Spinal cord (tissue), 10 donors: Measurements from ENCODE around the gene ALCAM. TPM values are rescaled to one million over a fixed set of nuclear protein-coding genes. Genes with fewer than 3 reads are reported as not detected.

Experiments used
- DNase-seq, 6 donors: peaks; one replicate each; pipeline versions ENCODE4 v3.0.0 to v3.0.0-alpha.2; 2013 to 2015; ENCODE audit warnings: low spot score in 6 of 6, low read depth in 4 of 6
- H3K27ac ChIP-seq: one replicate; pipeline ENCODE4 v1.5.1; 2013; ENCODE audit warnings: low read depth, low read length, control low read depth
- H3K27me3 ChIP-seq: one replicate; pipeline ENCODE4 v1.6.1; 2013; ENCODE audit warnings: low read length; ENCODE audit not compliant: control insufficient read depth, insufficient read depth
- H3K36me3 ChIP-seq: one replicate; pipeline ENCODE4 v1.6.1; 2013; ENCODE audit warnings: low read length; ENCODE audit not compliant: control insufficient read depth, insufficient read depth
- H3K4me1 ChIP-seq: one replicate; pipeline ENCODE4 v1.6.1; 2013; ENCODE audit warnings: low read length; ENCODE audit not compliant: control insufficient read depth, insufficient read depth
- H3K4me3 ChIP-seq: one replicate; pipeline ENCODE4 v1.5.1; 2013; ENCODE audit warnings: low read depth, low read length, control low read depth
- H3K9me3 ChIP-seq: one replicate; pipeline ENCODE4 v1.6.1; 2013; ENCODE audit warnings: low read length; ENCODE audit not compliant: control insufficient read depth, insufficient read depth
- WGBS: methylation state at CpG from one replicate; pipeline ENCODE4 v1.1.5; 2013; ENCODE audit warnings: missing lambda C conversion rate; ENCODE audit not compliant: insufficient coverage; 5-methylcytosine and 5-hydroxymethylcytosine counted together
- polyA plus RNA-seq, 2 donors: library from polyadenylated mRNA; unstranded; fragments of 120-200 nt; gene quantifications; one replicate each; pipeline ENCODE4 v1.2.1, GENCODE V29; 2013; ENCODE audit not compliant: insufficient read length in 2 of 2
- total RNA-seq, 2 donors: library from RNA; depleted of rRNA in 1 of 2; stranded (reverse); fragments of 120-200 nt in 1 of 2; fragments of >200 nt in 1 of 2; gene quantifications; one replicate each; pipeline versions ENCODE4 v1.2.3 to v1.2.4, GENCODE V29; 2013 to 2014
- donor health status: healthy.

Gene ALCAM
- total and polyA plus RNA-seq, 4 donors, result 135 to 305 (median 214) TPM

DNA sequence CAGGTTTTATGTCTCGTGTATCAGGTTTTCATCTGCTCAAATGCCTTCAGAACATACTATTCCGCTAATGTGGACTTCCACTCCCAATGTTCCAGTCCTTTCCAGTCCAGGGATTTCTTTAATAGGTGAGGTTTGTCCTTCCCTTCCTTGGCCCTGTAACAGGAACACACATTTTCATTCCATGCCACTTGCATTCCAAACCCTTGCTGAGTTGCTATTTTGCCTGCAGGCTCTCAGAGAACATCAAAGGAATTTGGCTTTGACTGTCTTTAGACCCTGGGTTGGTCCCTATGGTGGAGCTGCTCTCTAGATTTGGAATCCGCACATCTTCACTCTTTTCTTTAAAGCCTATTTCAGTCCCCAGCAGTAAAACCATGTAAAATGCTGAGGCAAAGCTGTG, 12.3 kb upstream of the ALCAM start:
- peaks cover 5% of the 10 kb centered on the region for H3K4me1 ChIP-seq
- H3K9me3 ChIP-seq, result no peaks in the 10 kb centered on the region
- H3K27me3 ChIP-seq, result peaks cover 2% of the 10 kb centered on the region
- peak overlapping the region; percentile 58 for H3K4me3 ChIP-seq
- no peak overlapping the region for H3K27ac ChIP-seq
- peak in 1 of 6 donors; percentile 20 for DNase-seq
- no peaks in the 10 kb centered on the region for H3K36me3 ChIP-seq
- 71% methylated on average over 1 of the region's 3 CpGs for WGBS

DNA sequence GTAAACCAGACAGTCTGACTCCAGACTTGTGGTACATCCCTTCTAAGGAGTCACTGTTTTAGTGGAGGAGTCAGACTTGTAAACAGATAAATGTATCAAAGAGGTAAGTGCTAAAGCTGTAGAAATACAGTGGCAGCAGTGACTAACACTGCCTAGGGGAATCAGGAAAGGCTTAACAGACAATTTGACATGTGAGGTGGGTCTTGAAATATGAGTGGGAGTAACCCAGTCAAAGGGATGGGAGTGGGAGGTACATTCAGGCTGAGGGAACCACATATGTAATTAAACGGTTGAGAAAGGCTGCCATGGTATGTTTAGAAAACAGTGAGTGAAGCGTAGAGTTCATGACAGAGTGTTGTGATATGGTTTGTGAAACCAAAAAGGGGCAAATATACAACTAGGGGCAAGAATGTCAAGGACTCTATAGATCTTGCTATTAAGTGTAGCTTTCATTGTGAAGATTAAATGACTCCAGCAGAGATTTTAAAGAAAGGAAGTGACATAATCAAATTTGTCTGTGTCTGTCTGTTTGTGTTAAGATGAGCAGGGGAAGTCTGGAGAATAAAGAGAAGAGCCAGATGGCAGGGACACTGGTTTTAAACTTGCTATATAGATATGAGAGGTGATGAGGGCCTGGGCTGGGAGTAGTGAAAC, 11.2 kb upstream of the ALCAM start:
- peaks cover 5% of the 10 kb centered on the region for H3K4me1 ChIP-seq
- 80% methylated on average over 2 of the region's 2 CpGs for WGBS
- H3K27me3 ChIP-seq, result peaks cover 2% of the 10 kb centered on the region
- H3K27ac ChIP-seq, result no peak overlapping the region
- peak in 1 of 6 donors; percentile 29 for DNase-seq
- no peaks in the 10 kb centered on the region for H3K36me3 ChIP-seq
- no peaks in the 10 kb centered on the region for H3K9me3 ChIP-seq
- H3K4me3 ChIP-seq, result no peak overlapping the region

DNA sequence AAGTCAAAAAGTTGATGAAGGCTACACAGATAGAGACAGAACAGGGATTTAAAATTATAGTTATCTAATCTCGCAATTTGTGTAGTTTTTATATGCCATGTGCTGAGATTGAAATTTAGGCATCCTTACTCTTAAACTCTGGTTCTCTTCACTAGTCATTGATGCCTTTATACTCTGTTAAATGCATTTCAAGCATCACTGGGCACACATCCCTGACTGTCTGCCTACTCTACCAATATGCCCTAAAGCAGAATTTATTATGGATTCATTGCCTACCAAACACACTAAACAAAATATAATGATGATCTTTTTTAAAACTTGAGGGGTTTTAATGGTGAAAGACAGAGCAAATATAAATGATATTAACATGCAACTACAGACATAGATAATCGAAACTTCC, 10.3 kb upstream of the ALCAM start:
- Histone ChIP-seq H3K27me3 (peaks cover 2% of the 10 kb centered on the region), H3K9me3 (no peaks in the 10 kb centered on the region), H3K4me3 (no peak overlapping the region), H3K36me3 (no peaks in the 10 kb centered on the region), H3K4me1 (peaks cover 5% of the 10 kb centered on the region), H3K27ac (no peak overlapping the region)
- no CpG with 5 or more reads among the region's 2 CpGs for WGBS
- DNase-seq, result peak in 1 of 6 donors; percentile 7

DNA sequence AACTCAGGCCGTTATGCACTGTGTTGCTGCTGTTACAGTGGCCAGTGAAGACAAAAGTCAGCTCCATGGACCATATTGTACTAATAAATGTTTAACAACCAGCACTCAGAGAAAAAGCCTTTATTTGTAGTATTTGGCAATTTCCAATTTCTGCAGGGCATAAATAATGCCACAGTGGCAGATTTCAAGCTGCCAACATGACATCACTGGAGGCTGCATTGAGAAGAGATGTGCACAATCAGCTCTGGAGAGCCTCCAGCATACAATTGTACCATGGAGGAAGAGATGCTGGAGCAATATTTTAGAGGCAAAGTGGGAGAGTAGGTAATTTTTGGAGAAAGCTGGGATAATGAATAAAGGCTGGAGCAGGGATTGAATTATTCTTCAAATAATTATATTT, 9.7 kb upstream of the ALCAM start:
- peaks cover 2% of the 10 kb centered on the region for H3K27me3 ChIP-seq
- no CpG with 5 or more reads among the region's 1 CpG for WGBS
- no peak overlapping the region for H3K4me3 ChIP-seq
- H3K36me3 ChIP-seq, result no peaks in the 10 kb centered on the region
- peak in 1 of 6 donors; percentile 1 for DNase-seq
- H3K4me1 ChIP-seq, result peaks cover 5% of the 10 kb centered on the region
- no peak overlapping the region for H3K27ac ChIP-seq
- H3K9me3 ChIP-seq, result no peaks in the 10 kb centered on the region

DNA sequence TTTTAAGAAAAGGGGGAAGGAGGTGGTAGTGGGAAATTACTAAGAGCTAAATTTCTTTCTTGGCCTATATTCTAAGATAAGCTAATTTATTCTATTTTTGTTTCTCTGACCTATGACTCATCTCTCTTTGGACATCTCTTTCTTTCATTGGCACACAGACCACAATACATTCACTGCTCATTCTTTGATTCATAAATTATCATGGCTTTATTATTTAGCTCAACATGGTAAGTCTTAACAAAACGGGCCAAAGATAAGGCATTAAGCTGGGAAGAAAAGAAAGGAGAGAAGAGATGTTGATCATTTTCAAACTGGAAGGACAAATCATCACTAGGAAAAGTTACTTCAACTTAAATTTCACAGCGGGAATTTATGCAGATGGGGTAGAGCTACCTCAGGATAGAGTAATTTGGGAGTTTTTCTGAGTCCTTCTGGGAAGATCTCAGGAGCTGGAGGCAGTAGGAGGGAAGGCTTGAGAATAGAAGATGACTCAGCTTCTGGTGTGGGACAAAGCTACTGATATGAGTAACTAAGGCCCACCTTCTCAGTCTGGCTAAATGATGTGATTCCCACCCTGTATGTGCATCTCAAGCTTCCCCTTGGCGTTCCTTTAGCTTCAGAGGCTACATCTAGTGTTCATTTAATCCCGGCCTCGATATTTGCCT, 7.5 kb upstream of the ALCAM start:
- no peaks in the 10 kb centered on the region for H3K4me1 ChIP-seq
- H3K9me3 ChIP-seq, result no peaks in the 10 kb centered on the region
- no peak for DNase-seq
- no peaks in the 10 kb centered on the region for H3K27me3 ChIP-seq
- H3K4me3 ChIP-seq, result no peak overlapping the region
- no peak overlapping the region for H3K27ac ChIP-seq
- 95% methylated on average over 3 of the region's 5 CpGs for WGBS
- H3K36me3 ChIP-seq, result no peaks in the 10 kb centered on the region

DNA sequence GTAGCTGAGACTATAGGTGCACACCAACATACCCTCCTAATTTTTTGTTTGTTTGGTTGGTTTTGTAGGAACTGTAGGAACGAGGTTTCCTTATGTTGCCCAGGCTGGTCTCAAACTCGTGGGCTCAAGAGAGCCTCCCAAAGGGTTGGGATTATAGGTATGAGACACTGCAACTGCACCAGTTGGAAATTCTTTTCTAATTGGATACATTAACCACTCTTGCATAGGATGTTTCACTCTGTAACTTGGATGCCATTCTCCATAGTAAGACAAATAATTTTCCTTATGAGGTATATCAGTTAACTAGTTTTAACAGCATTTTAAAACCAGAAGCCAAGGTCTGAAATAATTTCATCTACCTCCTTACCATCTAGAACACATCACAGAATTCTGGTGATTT, 6.7 kb upstream of the ALCAM start:
- Histone ChIP-seq H3K4me1 (no peaks in the 10 kb centered on the region), H3K27ac (no peak overlapping the region), H3K27me3 (no peaks in the 10 kb centered on the region), H3K4me3 (no peak overlapping the region), H3K9me3 (no peaks in the 10 kb centered on the region), H3K36me3 (no peaks in the 10 kb centered on the region)
- WGBS, result no CpG with 5 or more reads among the region's 2 CpGs
- no peak for DNase-seq

DNA sequence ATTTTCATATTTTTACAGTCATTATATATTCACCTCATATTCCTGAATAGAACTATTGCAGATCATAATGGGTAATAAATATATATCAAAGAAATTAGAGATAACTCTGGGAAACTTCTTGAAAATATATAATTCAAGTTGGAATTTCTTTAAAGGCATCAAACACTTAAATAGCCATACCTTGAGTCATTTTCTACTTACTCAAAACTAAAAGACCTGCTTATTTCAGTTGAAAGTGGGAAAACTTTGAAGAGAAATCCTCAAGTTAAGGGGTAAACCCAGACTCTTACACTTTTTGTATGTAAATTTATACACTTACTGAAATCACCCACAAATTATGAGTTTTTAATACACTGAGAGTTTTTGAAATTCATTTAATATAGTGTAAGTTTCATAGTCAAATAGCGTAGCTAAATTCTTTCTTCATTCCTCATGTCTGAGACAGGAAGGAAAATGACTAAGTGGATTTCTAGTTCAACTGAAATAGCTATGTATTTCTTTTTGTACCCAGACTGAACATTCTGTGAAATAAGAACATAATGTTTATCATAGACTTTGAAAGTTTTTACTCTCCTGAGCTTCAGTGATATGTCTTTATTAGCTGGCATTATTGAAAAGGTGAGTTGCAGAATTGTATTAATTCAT, 4.6 kb upstream of the ALCAM start:
- no peak overlapping the region for H3K27ac ChIP-seq
- WGBS, result no CpG with 5 or more reads among the region's 1 CpG

DNA sequence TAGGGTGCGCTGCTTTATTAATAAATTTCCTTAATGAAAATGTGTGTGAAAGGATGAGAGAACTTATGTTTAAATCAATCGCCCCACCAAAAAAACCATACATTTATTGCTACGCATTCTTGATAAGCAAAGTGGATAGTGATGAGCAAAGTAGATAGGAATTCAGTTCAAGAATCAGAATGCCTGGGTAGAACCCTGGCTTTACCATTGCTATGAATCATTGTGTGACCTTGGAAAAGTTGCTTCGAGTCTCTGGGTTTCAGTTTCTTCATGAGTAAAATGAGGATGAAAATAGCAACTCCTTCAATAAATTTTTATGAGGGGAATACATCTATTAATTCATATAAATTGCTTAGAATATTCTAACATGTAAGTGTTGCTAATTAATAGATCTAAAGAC, 2.6 kb upstream of the ALCAM start:
- Histone ChIP-seq H3K27ac (no peak overlapping the region), H3K27me3 (no peaks in the 10 kb centered on the region), H3K4me1 (peaks cover 6% of the 10 kb centered on the region), H3K4me3 (no peak overlapping the region), H3K9me3 (no peaks in the 10 kb centered on the region), H3K36me3 (no peaks in the 10 kb centered on the region)
- no peak for DNase-seq
- WGBS, result 100% methylated on average over 1 of the region's 4 CpGs

More for the DNA sequence above, 4.6 kb upstream of the ALCAM start:
- Histone ChIP-seq H3K9me3 (no peaks in the 10 kb centered on the region), H3K36me3 (no peaks in the 10 kb centered on the region), H3K4me1 (peaks cover 3% of the 10 kb centered on the region), H3K4me3 (no peak overlapping the region), H3K27me3 (no peaks in the 10 kb centered on the region)
- DNase-seq, result no peak

DNA sequence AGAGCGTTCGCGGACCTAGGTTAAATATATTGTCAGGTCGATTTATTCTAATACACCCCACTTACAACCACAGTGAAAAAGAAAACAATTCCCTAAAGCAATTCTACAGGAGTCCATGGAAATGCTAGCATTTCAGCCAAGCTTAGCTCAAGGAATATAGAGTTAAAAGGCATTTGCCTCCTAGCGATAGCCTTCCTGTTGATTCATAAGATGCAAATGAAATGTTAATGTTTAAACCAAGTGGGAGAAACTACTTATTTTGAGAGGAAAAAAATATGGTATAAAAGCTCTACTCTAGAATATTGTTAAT, 1.7 kb upstream of the ALCAM start:
- no peak for DNase-seq
- H3K27ac ChIP-seq, result peak overlapping the region; percentile 94
- 17% methylated on average over 1 of the region's 5 CpGs for WGBS

More for the DNA sequence above, 1.7 kb upstream of the ALCAM start:
- Histone ChIP-seq H3K27me3 (no peaks in the 10 kb centered on the region), H3K9me3 (no peaks in the 10 kb centered on the region), H3K4me3 (peak overlapping the region; percentile 89), H3K36me3 (no peaks in the 10 kb centered on the region), H3K4me1 (peaks cover 6% of the 10 kb centered on the region)
